Neutrophil (primary cell): ENCODE data around the gene DZIP1.

Experiments used
- H3K27ac ChIP-seq: fragments of 200-600 bp; sonication (generic); 2 replicates; pipeline ENCODE4 v1.5.1; 2016; ENCODE audit warnings: mild to moderate bottlenecking, moderate library complexity
- H3K27me3 ChIP-seq: fragments of 200-600 bp; sonication (generic); 2 replicates; pipeline ENCODE4 v1.6.0; 2016; ENCODE audit warnings: mild to moderate bottlenecking
- H3K36me3 ChIP-seq: fragments of 200-600 bp; sonication (generic); 2 replicates; pipeline ENCODE4 v1.5.1; 2017
- H3K4me1 ChIP-seq, 2 experiments: fragments of 200-600 bp in 1 of 2; sonication (generic) in 1 of 2; 1 replicate in 1 of 2; 2 replicates in 1 of 2; pipeline versions ENCODE4 v1.5.1 to v1.6.1; 2013 to 2016; ENCODE audit warnings: low read depth in 1 of 2, low read length in 1 of 2, mild to moderate bottlenecking in 1 of 2, moderate library complexity in 1 of 2; ENCODE audit not compliant: control insufficient read depth in 1 of 2, insufficient read depth in 1 of 2
- H3K4me3 ChIP-seq, 2 experiments: fragments of 200-600 bp in 1 of 2; sonication (generic) in 1 of 2; 1 replicate in 1 of 2; 2 replicates in 1 of 2; pipeline ENCODE4 v1.5.1; 2013 to 2016; ENCODE audit warnings: low read depth in 1 of 2, low read length in 1 of 2, mild to moderate bottlenecking in 1 of 2, moderate library complexity in 1 of 2
- H3K9me3 ChIP-seq: fragments of 200-600 bp; sonication (generic); 2 replicates; pipeline ENCODE4 v1.5.1; 2016
- CTCF ChIP-seq: fragments of 200-600 bp; sonication (generic); IDR thresholded peaks from 2 replicates; pipeline ENCODE4 v1.5.1; 2016; ENCODE audit warnings: antibody characterized with exemption

The DZIP1 gene

GRCh38 chr13:95601216-95601615 is 43.3 kb downstream of the DZIP1 start:
- H3K4me3 ChIP-seq = no peak overlapping the region
- no peak overlapping the region for H3K27ac ChIP-seq
- no peaks in the 10 kb centered on the region for H3K9me3 ChIP-seq
- no peaks in the 10 kb centered on the region for H3K4me1 ChIP-seq
- no peak for TF ChIP-seq CTCF
- H3K36me3 ChIP-seq = no peaks in the 10 kb centered on the region
- peaks cover 22% of the 10 kb centered on the region for H3K27me3 ChIP-seq

- Histone ChIP-seq H3K4me1 (no peaks in the 10 kb centered on the region), H3K4me3 (no peak overlapping the region), H3K27me3 (peaks cover 17% of the 10 kb centered on the region), H3K9me3 (no peaks in the 10 kb centered on the region), H3K27ac (no peak overlapping the region), H3K36me3 (no peaks in the 10 kb centered on the region)
- TF ChIP-seq CTCF = no peak
These were observed 47.8 kb downstream of the DZIP1 start for GRCh38 chr13:95596701-95597100.

- Histone ChIP-seq H3K4me3 (no peak overlapping the region), H3K27ac (no peak overlapping the region), H3K36me3 (no peaks in the 10 kb centered on the region), H3K9me3 (no peaks in the 10 kb centered on the region), H3K27me3 (no peaks in the 10 kb centered on the region), H3K4me1 (no peaks in the 10 kb centered on the region)
- no peak for TF ChIP-seq CTCF
These were observed 51.0 kb downstream of the DZIP1 start for GRCh38 chr13:95593462-95593861.

GRCh38 chr13:95588721-95589120 is 55.8 kb downstream of the DZIP1 start:
- Histone ChIP-seq H3K4me1 (no peaks in the 10 kb centered on the region), H3K36me3 (no peaks in the 10 kb centered on the region), H3K9me3 (no peaks in the 10 kb centered on the region), H3K27me3 (no peaks in the 10 kb centered on the region), H3K4me3 (no peak overlapping the region), H3K27ac (no peak overlapping the region)
- TF ChIP-seq CTCF = no peak

- Histone ChIP-seq H3K9me3 (no peaks in the 10 kb centered on the region), H3K36me3 (no peaks in the 10 kb centered on the region), H3K4me1 (no peaks in the 10 kb centered on the region), H3K27me3 (no peaks in the 10 kb centered on the region), H3K27ac (no peak overlapping the region), H3K4me3 (no peak overlapping the region)
- TF ChIP-seq CTCF = no peak
These were observed 56.4 kb downstream of the DZIP1 start for GRCh38 chr13:95588134-95588533.

- no peak overlapping the region for H3K4me3 ChIP-seq
- H3K27ac ChIP-seq = no peak overlapping the region
- no peaks in the 10 kb centered on the region for H3K9me3 ChIP-seq
- no peaks in the 10 kb centered on the region for H3K36me3 ChIP-seq
- no peak for TF ChIP-seq CTCF
- no peaks in the 10 kb centered on the region for H3K4me1 ChIP-seq
- no peaks in the 10 kb centered on the region for H3K27me3 ChIP-seq
These were observed 58.6 kb downstream of the DZIP1 start for GRCh38 chr13:95585867-95586266.
